Stimulated activated naive CD8-positive, alpha-beta T cell treated with anti-CD3 and anti-CD28 coated beads, Interleukin-15, Interleukin-2, amounts not matched to agents 100 ng/mL and 50 ng/mL, for 24 hours (primary cell): ENCODE measurements around the gene TMEM131L.

Source experiments
- H3K27ac Mint-ChIP-seq: one replicate; pipeline ENCODE4 v1.8.0; 2021; ENCODE audit warnings: mild to moderate bottlenecking, mixed read lengths
- H3K27me3 Mint-ChIP-seq: one replicate; pipeline ENCODE4 v1.8.0; 2021; ENCODE audit warnings: mixed read lengths
- H3K36me3 Mint-ChIP-seq: one replicate; pipeline ENCODE4 v1.8.0; 2021; ENCODE audit warnings: low read depth, mixed read lengths
- H3K4me1 Mint-ChIP-seq: one replicate; pipeline ENCODE4 v1.8.0; 2021; ENCODE audit warnings: low read depth, mixed read lengths
- H3K4me3 Mint-ChIP-seq: one replicate; pipeline ENCODE4 v1.8.0; 2021; ENCODE audit warnings: mild to moderate bottlenecking, mixed read lengths
- H3K9me3 Mint-ChIP-seq: one replicate; pipeline ENCODE4 v1.8.0; 2021; ENCODE audit warnings: mixed read lengths

Gene TMEM131L

GRCh38 chr4:153679486-153679885 is 213.3 kb downstream of the TMEM131L start:
- H3K4me3 Mint-ChIP-seq: no peak overlapping the region
- H3K36me3 Mint-ChIP-seq: peaks cover 9% of the 10 kb centered on the region
- peaks cover 6% of the 10 kb centered on the region for H3K4me1 Mint-ChIP-seq
- peaks cover 11% of the 10 kb centered on the region for H3K9me3 Mint-ChIP-seq
- peaks cover 30% of the 10 kb centered on the region for H3K27me3 Mint-ChIP-seq
- no peak overlapping the region for H3K27ac Mint-ChIP-seq

- Mint-ChIP-seq H3K36me3 (peaks cover 15% of the 10 kb centered on the region), H3K27me3 (peaks cover 31% of the 10 kb centered on the region), H3K27ac (no peak overlapping the region), H3K4me1 (peaks cover 12% of the 10 kb centered on the region), H3K9me3 (peaks cover 4% of the 10 kb centered on the region), H3K4me3 (peak overlapping the region; percentile 42)
Observed at GRCh38 chr4:153683763-153684181, 217.6 kb downstream of the TMEM131L start.

- Mint-ChIP-seq H3K36me3 (peaks cover 19% of the 10 kb centered on the region), H3K4me3 (peak within 1 kb of the TSS; percentile 75), H3K27ac (no peak within 1 kb of the TSS), H3K27me3 (peaks cover 27% of the 10 kb centered on the region), H3K4me1 (peaks cover 12% of the 10 kb centered on the region), H3K9me3 (peaks cover 7% of the 10 kb centered on the region)
Observed at GRCh38 chr4:153684182-153684970, 218.2 kb downstream of the TMEM131L start, which contains the start of gene TLR2. Gene TLR2 (plus strand): TSS chr4:153684280. CDS start chr4:153702908, 18,628 bp downstream.

GRCh38 chr4:153684971-153685371 is 218.8 kb downstream of the TMEM131L start:
- Mint-ChIP-seq H3K4me1 (peaks cover 12% of the 10 kb centered on the region), H3K9me3 (peaks cover 13% of the 10 kb centered on the region), H3K4me3 (peak overlapping the region; percentile 75), H3K27ac (no peak overlapping the region), H3K27me3 (peaks cover 27% of the 10 kb centered on the region), H3K36me3 (peaks cover 25% of the 10 kb centered on the region)
